ENCODE results near the gene CACNB2. TPM values are rescaled to one million over a fixed set of nuclear protein-coding genes. Genes with fewer than 3 reads are reported as not detected.

The CACNB2 gene
- total RNA-seq, 2 donors from 2014 or later = 4.5 to 56.7 TPM

GRCh38 chr10:18254086-18254485 lies 113.9 kb downstream of the CACNB2 start:
- DNase-seq (ENCODE audit: low spot score) (no peak), ATAC-seq (ENCODE audit: insufficient number of reproducible peaks, low FRiP score, low read depth) (no peak)
- H3K36me3 ChIP-seq = no peaks in the 10 kb centered on the region
- peaks cover 0 to 12% of the 10 kb centered on the region in 2 donors for H3K4me1 ChIP-seq (ENCODE audit: control insufficient read depth in 1 of 2, low read depth in 2 of 2)
- H3K27me3 ChIP-seq (replicated peaks; ENCODE audit: insufficient read depth) = no peaks in the 10 kb centered on the region
- no peak overlapping the region for H3K27ac ChIP-seq
- H3K9me3 ChIP-seq = no peaks in the 10 kb centered on the region
- TF ChIP-seq, protein P1, sequence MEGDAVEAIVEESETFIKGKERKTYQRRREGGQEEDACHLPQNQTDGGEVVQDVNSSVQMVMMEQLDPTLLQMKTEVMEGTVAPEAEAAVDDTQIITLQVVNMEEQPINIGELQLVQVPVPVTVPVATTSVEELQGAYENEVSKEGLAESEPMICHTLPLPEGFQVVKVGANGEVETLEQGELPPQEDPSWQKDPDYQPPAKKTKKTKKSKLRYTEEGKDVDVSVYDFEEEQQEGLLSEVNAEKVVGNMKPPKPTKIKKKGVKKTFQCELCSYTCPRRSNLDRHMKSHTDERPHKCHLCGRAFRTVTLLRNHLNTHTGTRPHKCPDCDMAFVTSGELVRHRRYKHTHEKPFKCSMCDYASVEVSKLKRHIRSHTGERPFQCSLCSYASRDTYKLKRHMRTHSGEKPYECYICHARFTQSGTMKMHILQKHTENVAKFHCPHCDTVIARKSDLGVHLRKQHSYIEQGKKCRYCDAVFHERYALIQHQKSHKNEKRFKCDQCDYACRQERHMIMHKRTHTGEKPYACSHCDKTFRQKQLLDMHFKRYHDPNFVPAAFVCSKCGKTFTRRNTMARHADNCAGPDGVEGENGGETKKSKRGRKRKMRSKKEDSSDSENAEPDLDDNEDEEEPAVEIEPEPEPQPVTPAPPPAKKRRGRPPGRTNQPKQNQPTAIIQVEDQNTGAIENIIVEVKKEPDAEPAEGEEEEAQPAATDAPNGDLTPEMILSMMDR (IDR thresholded peaks at IDR 0.05) = no peak
- no peak overlapping the region for H3K4me3 ChIP-seq

- Histone ChIP-seq H3K4me3 (no peak overlapping the region), H3K36me3 (no peaks in the 10 kb centered on the region), H3K4me1 (ENCODE audit: control insufficient read depth in 1 of 2, low read depth in 2 of 2) (peaks cover 0 to 12% of the 10 kb centered on the region in 2 donors), H3K27ac (no peak overlapping the region), H3K27me3 (replicated peaks; ENCODE audit: insufficient read depth) (no peaks in the 10 kb centered on the region), H3K9me3 (no peaks in the 10 kb centered on the region)
- DNase-seq (ENCODE audit: low spot score) = no peak
- ATAC-seq (ENCODE audit: insufficient number of reproducible peaks, low FRiP score, low read depth) = no peak
- TF ChIP-seq, protein P1 (IDR thresholded peaks at IDR 0.05) = no peak
Measured at GRCh38 chr10:18254692-18255091, 114.5 kb downstream of the CACNB2 start.

DNA sequence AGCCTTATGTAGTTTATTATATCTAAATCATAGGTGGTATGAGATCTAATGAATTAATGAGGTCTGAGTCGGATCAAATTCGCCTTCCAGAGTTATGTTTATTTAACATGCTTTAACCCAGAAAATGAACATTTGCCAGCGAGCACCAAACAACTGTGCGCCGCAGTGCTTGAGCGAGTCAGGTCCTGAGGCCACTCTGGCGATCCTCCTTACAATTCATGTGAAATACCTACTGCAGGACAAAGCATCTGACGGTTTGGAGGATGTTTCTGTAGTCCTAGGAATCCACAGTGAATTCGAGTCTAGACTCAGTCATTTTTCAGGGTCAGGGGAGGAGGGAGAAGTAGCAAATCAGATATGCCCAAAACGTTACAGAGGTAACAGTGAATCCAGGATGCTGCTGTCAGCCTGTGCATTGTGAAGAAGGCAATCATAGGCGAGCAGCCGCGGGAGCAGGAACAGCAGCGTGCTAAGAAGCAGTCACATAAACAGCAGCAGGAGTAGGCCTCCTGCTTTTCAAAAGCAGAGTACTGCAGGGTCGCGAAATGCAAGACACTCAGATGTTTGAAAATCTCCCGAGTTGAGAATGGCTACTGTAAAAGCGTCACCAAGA lies 120.2 kb downstream of the CACNB2 start:
- Histone ChIP-seq H3K27ac (no peak overlapping the region), H3K36me3 (no peaks in the 10 kb centered on the region), H3K9me3 (no peaks in the 10 kb centered on the region), H3K4me3 (no peak overlapping the region), H3K27me3 (replicated peaks; ENCODE audit: insufficient read depth) (no peaks in the 10 kb centered on the region), H3K4me1 (ENCODE audit: control insufficient read depth in 1 of 2, low read depth in 2 of 2) (peaks cover 0 to 7% of the 10 kb centered on the region in 2 donors)
- no peak for ATAC-seq (ENCODE audit: insufficient number of reproducible peaks, low FRiP score, low read depth)
- TF ChIP-seq, protein P1 (IDR thresholded peaks at IDR 0.05) = no peak
- no peak for DNase-seq (ENCODE audit: low spot score)

DNA sequence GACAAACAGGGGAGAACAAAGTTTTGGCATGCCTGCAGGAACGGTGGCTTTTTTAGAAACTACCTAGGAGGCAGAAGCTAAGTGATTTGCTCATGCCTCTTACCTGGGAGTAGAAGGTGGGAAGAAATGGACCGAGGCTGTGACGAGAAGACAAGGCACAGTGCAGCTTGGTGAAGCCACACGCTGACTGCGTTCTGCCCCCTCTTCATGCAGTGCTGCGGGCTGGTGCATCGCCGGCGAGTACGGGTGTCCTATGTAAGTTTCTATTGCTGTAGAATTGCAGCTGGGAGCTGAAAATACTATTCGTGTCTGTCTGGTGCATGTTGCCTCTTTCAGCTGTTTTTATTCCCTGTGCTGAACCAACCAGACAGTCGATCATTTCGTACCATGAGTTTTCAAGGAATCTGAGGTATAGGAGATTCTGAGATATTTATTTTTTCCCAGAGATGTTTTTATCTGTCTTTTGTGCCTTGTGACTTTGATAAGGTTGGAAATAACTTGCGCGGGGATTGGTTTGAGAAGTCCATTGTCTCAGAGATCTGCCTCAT lies 120.9 kb downstream of the CACNB2 start:
- no peaks in the 10 kb centered on the region for H3K36me3 ChIP-seq
- H3K9me3 ChIP-seq = no peaks in the 10 kb centered on the region
- no peak overlapping the region for H3K27ac ChIP-seq
- H3K4me1 ChIP-seq (ENCODE audit: control insufficient read depth in 1 of 2, low read depth in 2 of 2) = peaks cover 0 to 4% of the 10 kb centered on the region in 2 donors
- no peak overlapping the region for H3K4me3 ChIP-seq
- no peak for ATAC-seq (ENCODE audit: insufficient number of reproducible peaks, low FRiP score, low read depth)
- no peak for DNase-seq (ENCODE audit: low spot score)
- TF ChIP-seq, protein P1 (IDR thresholded peaks at IDR 0.05) = no peak
- H3K27me3 ChIP-seq (replicated peaks; ENCODE audit: insufficient read depth) = no peaks in the 10 kb centered on the region

DNA sequence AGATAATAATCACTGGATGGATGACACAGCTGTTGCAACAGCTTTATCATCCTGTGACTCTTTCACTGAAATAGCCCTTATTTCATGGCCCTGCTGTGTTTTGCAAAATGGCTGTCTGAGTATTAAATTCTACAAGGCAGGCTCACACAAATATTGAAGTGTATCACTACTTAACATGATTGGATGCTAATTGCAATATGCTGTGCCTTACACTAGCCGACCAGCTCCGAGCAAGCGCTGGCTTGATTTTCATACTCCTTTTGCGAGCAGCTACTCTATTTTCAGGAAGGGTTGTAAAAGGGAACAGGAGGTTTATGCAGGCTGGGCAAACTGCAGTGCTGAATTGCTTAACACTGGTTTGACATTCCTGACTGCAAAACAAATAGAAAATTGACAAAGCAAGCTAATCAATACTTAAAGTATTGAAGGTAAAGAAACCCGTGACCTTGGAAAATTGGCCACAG lies 121.6 kb downstream of the CACNB2 start:
- TF ChIP-seq, protein P1 (IDR thresholded peaks at IDR 0.05) = no peak
- ATAC-seq (ENCODE audit: insufficient number of reproducible peaks, low FRiP score, low read depth) = no peak
- Histone ChIP-seq H3K9me3 (no peaks in the 10 kb centered on the region), H3K27me3 (replicated peaks; ENCODE audit: insufficient read depth) (no peaks in the 10 kb centered on the region), H3K36me3 (no peaks in the 10 kb centered on the region), H3K4me3 (no peak overlapping the region), H3K27ac (no peak overlapping the region), H3K4me1 (ENCODE audit: control insufficient read depth in 1 of 2, low read depth in 2 of 2) (no peaks in the 10 kb centered on the region)
- DNase-seq (ENCODE audit: low spot score) = no peak
